Stimulated activated CD4-positive, alpha-beta T cell treated with anti-CD3 and anti-CD28 coated beads, TNF-alpha, amount 100 ng/mL, for 24 hours (primary cell): ENCODE measurements around the gene PRKAG1.
A peak's percentile ranks its signal among the peaks of the same experiment; 100 is the strongest.

ENCODE experiments used
- DNase-seq, 3 experiments: peaks; one replicate each; pipeline ENCODE4 v3.0.0-alpha.2; 2020; ENCODE audit warnings: low read depth in 3 of 3

The PRKAG1 gene

DNA sequence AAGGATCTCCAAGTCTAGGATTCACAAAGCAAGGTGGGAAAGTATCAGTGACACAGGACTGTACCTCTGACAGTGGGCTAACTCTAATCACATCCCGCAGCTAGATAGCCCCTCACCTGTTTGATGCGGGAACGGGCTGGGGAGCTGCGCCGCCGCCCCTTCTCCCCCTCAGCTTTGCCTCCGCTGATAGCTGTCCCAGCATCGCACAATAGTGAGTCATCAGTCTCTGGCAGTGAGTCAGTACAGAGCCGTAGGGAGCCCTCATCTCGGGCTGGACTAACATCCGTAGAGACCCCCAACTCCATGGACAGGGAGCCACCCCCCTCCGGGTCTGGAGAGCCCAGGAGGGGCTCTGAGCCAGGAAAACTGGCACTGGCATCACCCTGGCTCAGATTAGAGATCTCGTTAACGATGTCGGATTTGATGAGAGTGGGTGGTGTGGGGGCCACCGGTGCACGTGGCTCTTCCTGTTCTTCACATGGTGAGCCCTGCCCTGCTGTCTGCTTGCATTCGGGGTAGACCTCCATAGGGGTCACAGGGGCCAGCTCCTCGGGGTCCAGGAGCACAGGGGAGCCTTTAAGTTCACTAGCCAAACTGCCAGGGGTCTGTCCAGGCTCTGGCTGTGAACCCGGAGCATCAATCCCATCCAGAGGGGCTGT, 31.1 kb upstream of the PRKAG1 start:
- DNase-seq = no peak

DNA sequence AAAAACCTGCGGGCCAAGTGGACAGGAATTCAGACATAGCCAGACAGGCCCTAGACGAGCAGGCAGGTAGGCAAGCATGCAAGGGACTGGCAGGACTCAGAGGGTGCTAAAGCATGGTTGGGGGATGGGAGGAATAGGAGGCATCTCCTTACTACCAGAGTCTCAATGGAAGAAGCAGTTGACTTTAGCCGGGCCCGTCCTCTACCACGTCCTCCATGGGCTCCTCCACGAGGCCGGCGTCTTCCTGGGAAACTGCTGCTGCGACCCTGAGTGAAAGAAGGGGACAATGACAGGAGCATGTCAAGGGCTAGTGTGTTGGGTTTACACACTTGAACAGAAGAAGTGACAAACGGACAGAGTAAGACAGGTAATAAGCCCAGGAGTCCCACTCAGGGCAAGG, 30.4 kb upstream of the PRKAG1 start:
- no peak for DNase-seq

DNA sequence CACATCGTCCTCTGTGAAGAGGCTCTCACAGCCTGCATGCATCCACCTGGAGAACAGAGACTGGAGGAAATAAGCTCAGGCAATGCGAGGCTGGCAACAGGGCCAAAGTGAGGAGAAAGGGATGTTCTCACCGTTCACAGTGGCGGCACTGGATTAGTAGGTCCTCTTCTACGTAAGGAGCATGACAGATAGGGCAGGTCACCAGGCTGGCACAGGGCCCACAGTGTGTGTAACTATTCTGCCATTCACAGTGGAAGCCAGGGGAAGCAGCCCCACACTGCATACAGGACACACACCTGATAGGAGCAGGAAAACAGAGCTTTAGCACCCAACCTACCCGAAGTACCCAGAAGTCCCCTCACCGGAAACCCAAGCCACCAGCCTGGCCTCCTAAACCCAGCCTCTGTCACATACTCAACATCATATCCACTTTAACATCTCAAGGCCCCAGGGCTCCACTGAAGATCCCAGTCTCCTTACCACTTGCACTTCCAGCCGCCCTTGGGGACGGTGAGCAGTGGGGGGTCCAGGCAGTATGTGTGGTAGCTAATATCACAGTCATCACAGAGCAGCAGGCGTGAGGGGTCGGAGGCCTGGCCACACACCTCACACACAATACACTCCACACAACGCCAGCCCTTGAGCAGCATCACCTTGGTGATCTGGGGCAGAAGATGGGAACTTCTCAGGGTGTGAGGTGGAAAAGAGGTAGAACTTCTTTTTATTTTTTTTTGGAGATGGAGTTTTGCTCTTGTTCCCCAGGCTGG, 27.7 kb upstream of the PRKAG1 start:
- no peak for DNase-seq

DNA sequence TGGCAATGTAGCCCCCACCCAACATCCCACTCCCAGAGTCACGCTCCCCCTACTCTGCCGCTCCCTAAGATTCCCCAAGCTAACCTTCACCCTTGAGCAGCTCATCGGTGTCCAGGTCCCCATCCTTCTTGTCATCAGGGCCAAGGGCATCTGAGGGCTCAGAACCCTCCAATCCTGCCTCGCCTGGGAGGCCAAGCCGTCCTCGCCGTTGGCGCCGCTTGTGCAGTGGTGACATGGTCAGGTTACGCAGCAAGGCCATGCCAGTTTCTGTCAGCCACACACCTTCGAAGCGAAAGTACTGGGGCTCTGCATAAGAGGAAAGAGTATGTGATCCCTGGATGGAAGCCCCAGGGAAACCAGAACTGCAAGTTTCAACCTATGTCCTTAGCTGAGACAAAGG, 26.1 kb upstream of the PRKAG1 start:
- DNase-seq = no peak

DNA sequence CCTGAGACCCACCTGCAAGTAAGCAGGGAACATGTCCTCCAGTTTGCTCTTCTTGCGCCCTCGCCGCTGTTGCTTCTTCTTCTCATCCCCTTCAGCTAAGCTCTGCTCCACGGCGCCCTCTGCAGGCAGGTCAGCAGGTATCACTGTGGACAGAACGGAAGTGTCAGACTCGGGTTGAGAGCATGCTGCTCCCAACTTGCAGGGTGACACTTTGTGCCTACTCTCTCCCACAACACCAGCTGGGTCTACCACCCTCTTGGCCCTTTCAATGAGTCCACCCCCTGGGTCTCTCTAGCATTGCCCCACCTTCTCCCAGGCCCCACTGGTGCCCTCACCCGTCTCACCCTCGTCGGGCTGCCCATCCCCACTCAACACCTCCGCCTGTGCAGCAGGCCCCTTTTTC, 25.3 kb upstream of the PRKAG1 start:
- DNase-seq = peak; percentile 54 to 77 (median 59)

DNA sequence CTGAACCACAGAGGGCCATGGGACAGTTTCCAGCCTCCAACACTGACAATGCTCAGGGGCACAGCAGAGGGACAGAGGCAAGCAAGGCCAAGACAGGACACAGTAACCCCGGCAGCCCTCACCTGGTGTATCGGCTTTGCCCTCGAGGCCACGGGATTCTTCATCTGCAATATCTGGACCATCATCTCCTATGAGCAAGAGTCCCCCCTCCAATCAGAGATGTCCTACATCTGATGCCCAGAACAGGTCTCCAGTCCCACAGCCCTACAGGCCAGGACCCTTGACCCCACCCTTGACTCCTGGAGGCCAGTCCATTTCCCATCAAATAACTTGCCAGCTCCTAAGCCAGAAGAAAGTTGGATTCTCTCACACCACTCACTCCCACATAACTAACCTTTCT, 24.7 kb upstream of the PRKAG1 start:
- no peak for DNase-seq

DNA sequence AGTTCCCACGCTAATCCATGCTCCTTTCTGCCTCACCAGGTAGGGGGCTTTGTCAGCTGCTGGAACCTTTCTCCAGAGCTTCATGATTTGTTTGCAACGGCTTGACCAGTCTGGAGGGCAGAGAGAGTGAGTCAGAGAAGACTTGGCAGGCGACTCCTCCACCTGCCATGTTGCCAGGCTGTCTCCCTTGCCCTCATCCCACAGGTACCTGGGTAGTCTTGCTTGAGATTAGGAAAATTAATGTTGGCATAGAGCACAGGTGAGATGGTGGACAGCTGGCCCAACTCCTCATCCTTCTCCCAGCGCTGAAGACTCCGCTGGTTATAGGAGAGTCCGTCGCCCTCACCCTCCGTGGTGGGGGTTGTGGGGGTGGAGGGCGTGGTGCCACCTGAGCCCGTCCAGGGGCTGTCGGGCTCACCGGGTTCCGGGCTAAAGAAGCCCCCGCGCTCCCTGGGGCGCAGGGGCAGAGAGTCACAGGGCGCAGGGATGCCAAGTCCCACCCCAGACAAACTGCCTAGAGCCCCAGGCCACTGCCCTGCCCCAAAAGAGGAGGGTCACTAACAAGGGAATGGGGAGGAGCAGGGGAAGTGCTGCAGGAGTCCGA, 23.4 kb upstream of the PRKAG1 start:
- DNase-seq = no peak

DNA sequence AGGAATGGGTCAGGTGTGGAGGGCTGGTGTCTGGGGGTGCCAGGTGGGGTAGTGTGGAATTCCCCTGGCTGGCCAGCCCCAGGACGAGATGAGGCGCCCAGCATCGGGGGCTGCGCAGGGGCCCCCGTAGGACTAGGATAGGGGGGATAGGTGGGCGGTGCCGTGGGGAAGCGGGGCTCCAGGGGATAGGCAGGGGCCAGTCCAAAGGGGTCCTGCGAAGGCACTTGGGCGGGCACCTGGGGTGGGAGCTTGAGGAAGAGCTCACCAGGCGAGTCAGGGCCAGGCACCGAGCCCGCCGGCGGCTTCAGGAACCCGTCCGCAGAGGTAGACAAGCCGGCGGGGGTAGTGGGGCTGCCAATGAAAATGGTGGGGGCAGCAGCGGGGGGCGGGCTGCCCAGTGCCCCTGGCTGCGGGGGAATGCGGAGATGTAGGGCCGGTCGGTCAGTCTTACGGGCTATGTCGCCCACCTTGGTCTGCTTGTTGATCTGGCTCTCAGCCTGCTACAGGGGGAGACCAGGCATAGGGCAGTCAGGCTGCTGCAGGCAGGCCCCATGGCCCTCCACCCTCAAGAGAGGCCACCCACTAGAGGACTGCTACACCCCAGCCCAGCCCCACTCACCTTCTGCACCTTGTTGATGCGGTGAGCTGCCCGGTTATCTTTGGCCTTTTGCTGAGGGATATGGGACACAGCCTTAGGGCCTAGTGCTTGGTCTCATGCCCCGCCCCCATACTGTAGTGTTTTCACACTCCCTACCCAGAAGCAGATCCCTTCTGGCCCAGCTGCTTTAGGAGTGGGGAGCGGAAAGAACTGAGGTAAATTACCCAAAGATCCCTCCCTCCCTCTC, 22.7 kb upstream of the PRKAG1 start:
- DNase-seq = no peak

DNA sequence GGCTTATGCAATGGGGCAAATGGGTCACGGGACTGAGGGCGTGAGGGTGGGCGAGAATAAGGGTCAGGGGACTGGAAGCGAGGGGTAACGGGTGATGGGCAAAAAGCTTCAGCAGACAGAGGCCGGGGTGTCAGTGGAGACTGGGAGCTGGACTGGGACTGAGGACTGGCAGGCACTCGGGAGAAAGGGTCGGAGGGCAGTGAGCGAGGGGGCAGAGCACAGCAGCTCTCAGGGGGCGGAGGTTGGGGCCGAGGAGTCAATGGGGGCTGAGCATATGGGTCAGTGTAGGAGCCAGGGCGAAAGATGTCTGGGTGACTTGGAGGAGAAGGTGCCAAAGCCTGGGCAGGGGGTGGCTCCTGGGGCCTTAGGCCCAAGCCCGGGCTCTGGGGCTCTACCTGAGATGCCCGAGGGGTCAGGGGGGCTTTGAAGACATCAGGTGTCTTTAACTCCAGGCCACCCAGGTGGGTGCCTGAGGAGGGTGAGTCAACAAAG, 21.8 kb upstream of the PRKAG1 start:
- DNase-seq = no peak

DNA sequence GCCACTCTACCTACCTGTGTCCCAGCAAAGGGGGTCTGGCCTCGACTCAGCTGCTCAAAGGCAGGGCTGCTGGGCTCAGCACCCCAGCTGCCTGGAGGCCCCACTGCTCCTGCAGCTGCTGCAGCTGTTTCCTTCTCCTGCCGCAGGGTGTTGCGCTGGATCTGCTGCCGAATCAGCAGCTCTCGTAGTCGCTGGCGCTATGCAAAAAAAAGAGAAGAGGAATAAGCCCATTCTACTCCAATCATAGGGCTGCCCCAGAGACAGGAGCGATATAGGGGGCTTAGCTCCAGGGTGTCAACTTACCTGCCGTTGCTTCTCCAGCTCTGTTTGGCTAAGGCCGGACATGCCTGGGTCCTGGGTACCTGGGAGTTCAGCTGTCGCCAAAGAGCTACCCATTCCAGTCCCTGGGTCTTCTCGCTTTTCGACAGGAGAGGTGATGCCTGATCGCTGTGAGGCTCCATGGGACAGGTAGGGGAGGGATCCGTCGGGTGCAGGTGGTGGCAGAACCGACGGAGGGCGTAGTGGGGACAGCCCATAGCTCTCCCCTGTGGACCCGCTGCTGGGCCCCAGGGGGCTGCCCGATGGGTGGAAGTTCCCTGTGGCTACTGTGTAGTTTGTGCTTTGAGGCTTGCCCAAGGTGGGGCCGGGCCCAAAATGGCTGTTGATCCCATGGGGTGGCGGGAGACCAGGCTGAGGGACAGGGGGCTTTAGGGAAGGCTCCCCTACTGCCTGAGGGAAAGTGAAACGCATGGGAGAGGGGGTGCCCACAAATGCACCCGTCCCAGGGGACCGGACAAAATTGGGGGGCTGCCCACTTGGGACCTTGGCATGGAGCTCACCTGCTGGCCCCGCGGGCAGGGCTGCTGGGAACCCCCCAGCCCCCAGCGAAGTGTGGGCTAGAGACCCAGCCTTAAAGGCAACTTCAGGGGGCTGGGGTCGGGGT, 21.1 kb upstream of the PRKAG1 start:
- DNase-seq = no peak

DNA sequence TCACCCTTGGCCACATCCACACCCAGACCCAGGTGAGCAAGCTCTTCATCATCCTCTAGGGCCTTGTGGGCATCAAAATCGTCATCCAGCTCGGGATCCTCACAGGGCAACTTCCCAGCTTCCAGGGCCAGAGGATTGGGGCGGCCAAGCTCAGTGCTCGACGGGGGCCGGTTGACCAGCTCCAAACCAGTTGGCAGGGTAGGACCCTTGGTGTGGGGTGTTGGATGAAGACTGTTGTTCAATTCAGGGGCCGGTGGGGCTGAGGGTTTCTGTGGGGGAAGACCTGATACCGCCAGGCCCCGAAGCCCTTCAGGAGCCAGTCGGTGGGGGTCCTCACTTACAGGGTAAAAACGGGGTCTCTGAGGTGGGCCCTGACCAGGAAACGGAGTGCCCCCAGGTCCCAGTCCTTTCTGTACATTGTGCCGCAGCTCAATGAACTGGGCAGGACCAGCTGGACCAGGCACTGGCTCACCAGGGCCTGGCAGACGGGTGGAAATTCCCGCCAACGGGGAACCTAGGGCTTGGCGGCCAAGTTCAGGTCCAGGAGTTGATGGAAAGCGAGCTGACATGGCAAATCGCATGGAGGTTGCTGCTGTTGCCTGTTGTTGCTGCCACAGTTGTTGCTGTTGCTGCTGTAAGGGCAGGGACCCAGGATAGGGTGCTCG, 19.8 kb upstream of the PRKAG1 start:
- DNase-seq = no peak

DNA sequence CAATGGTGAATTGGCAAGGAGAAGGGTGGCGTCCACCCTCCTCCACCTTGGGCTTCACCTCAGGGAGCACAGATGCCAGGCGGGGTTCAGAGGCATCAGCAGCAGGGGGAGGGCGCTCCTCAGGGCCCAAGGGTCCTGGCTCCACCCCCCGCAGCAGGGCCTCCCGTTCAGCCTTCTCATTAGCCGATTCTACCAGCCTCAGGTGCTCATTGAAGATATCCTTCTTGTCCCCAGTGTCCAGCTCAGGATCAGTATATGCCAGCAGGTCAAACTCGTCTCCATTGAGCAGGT, 19.3 kb upstream of the PRKAG1 start:
- DNase-seq = no peak

DNA sequence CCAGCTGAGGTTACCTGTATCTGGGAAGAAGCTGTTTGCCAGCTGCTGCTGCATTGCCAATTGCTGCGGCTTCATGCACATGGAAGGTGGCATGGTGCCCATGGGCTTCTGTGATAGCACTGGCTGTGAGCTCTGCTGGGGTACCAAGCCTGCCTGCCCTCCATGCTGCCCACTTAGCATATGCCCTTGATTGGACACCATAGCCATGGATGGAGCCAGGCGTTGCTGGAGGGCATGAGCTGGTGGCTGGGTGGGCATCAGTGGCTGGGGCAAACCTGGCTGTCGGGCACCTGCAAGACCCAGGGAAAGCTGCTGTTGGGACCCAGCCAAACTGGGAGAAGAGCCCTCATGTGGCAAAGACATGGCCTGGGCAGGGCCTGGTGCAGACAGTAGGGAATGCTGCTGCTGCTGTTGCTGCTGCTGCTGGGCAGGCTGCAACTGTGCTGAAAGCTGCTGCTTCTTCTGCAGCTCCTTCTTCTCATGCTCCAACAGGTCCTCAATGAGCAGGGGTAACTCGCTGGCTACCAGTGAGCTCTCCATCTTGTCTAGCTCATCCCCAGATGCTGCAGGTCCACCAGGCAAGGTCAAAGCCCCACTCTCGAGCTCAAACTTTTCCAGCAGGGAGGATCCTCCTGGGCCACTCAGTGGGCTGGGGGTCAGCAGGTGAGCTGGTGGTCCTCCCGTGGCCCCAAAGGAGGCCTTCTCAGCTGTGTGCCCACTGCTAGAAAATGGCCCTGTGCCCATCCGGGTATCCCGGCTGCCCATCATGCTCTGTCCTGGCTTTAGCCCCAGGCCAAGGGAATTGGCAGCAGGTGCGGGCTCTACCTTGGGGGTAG, 18.8 kb upstream of the PRKAG1 start:
- no peak for DNase-seq

DNA sequence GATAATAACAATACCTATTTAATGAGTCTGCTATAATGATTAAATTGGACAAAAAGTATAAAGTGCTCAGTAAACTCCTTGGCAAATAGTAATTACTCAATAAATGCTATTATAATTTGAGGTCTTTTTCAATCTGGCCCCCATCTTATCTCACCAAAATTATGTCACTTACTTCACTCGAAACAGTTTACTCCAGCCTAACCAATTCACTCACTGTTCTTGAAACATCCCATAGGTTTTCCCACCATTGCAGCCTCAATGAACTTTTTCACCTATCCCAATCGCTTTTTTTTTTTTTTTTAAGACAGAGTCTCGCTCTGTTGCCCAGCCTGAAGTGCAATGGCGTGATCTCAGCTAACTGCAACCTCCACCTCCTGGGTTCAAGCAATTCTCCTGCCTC, 17.5 kb upstream of the PRKAG1 start:
- no peak for DNase-seq

DNA sequence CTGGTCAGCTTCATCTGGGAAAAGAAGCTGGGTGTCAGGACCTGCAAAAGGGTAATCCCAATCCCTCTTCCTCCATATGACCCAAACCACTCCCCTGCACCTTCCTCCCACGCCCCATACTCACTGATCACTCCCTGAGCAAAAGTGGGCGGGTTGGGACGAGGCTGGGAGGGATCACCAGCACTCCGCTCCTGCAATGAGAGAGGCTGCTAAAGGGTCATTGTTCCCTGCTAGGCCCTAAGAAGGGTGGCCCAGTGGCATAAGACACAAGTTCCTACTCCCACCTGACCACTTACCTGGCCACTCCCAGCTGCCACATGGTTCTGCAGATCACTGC, 15.7 kb upstream of the PRKAG1 start:
- no peak for DNase-seq

DNA sequence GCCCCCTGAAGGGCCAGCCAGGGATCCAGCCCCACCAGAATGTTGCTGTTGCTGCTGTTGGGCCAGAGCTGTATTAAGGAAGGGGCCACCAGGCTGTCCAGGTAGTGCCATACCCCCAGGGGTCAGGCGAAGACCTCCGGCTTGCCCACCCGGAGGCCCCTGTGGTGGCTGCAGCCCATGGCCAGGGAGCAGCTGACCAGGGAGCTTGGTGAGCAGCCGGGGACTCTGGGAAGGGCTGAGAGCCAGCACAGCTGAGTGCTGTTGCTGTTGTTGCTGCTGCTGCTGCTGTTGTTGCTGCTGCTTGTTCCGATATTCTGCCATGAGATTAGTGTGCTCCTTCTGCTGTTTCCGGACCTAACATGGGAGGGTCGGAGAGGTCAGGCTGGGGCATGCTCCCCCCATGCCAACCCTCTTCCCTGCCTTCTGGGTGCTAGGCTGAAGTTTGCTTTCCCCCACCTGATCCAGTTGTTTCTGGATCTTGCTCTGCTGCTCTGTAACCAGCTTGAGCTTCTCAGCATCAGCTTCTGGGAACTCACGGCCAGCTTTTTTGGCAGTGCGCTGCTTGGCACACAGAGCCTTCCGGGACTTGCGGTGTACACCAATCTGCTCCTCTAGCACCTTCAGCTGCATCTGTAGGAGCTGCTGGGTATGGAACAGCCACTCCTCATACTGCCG, 15.2 kb upstream of the PRKAG1 start:
- DNase-seq = no peak

DNA sequence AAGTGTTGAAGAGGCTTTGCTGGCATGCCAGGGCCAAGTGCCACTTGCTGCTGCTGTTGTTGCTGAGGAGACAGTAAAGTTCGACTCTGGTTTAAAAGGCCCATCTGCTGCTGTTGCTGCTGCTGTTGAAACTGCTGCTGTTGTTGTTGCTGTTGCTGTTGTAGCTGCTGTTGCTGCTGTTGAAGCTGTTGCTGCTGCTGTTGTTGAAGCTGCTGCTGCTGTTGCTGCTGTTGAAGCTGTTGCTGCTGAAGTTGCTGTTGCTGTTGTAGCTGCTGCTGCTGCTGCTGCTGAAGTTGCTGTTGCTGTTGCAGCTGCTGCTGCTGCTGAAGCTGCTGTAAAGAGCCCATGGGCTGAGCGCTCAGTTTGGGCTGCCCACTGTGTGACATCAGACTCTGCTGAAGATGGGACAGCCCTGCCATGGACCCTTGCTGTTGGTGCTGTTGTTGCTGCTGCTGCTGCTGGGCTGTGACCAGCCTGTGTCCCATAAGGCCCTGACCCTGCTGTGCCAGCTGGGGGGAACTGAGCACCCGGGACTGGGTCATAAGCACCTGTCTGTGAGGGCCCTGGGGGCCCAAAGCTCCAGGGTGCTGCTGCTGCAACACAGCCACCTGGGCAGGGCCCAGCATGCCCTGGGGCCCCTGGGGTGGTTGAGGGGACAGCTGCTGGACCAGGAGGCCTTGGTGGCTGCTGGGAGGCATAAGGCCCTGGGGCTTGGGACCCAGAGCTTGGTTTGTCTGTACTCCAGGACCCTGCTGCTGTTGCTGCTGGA, 14.3 kb upstream of the PRKAG1 start:
- no peak for DNase-seq

DNA sequence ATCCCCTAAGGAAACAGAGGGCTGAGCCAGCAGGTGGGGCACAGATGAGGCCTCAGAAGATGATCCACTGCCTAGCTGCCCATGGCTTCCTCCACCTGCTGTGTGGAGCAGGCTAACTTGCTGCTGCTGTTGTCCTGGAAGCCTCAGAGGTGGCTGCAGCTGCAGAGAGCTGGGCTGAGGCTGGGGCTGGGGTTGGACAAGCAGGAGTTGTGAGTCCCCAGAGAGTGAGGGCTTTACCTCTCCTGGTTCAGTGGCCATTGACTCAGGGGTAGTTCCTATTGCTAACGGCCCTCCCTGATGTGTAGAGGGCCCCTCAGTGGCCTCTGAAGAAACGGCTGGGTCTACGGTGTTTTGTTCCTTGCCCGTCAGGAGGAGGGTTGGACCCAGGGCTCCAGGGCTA, 13.7 kb upstream of the PRKAG1 start:
- DNase-seq = no peak
